H1 (cell line): ENCODE measurements around the gene PIGS. TPM values are rescaled to one million over a fixed set of nuclear protein-coding genes. Genes with fewer than 3 reads are reported as not detected.

Experiments
- CTCF ChIA-PET: fragments of 300-600 bp; sonication (Branson Sonifier 250); formaldehyde crosslinking; loops from one replicate; lab custom pipeline; 2021; ENCODE audit not compliant: partially characterized antibody; lab: Charles Lee
- POLR2A ChIA-PET: fragments of 300-600 bp; sonication (Branson Sonifier 250); formaldehyde crosslinking; loops from one replicate; lab custom pipeline; 2021; ENCODE audit warnings: inconsistent platforms; ENCODE audit not compliant: partially characterized antibody; lab: Charles Lee
- DNase-seq, 2 experiments: peaks; one replicate each; pipeline versions ENCODE4 v3.0.0 to v3.0.0-alpha.2; 2010 to 2022; ENCODE audit warnings: low spot score in 2 of 2, low read depth in 1 of 2, mixed read lengths in 1 of 2
- FAIRE-seq: peaks from 2 replicates; lab custom pipeline; 2011; peaks lifted over from hg19 to GRCh38; lab: Jason Lieb, UNC
- H2AFZ ChIP-seq: 2 replicates; pipeline ENCODE4 v1.8.1; 2012; ENCODE audit warnings: low read length, inconsistent platforms
- H2AK5ac ChIP-seq: 2 replicates; pipeline ENCODE4 v1.6.1; 2013; ENCODE audit warnings: low read depth, low read length
- H2BK120ac ChIP-seq: replicated peaks from 2 replicates; pipeline ENCODE3; 2013; ENCODE audit warnings: low read depth, low read length, inconsistent platforms
- H2BK12ac ChIP-seq: 2 replicates; pipeline ENCODE4 v1.6.1; 2013; ENCODE audit warnings: low read depth, low read length
- H2BK15ac ChIP-seq: 2 replicates; pipeline ENCODE4 v1.6.1; 2013; ENCODE audit warnings: low read length
- H2BK20ac ChIP-seq: 2 replicates; pipeline ENCODE4 v1.6.1; 2013; ENCODE audit warnings: low read length
- H2BK5ac ChIP-seq: 2 replicates; pipeline ENCODE4 v1.6.1; 2013; ENCODE audit warnings: low read depth, low read length
- H3K14ac ChIP-seq: 2 replicates; pipeline ENCODE4 v1.6.1; 2013; ENCODE audit warnings: inconsistent platforms; ENCODE audit not compliant: insufficient read length
- H3K18ac ChIP-seq: 2 replicates; pipeline ENCODE4 v1.6.1; 2013; ENCODE audit warnings: low read length; ENCODE audit errors: extremely low read depth
- H3K23ac ChIP-seq: 2 replicates; pipeline ENCODE4 v1.6.1; 2013; ENCODE audit warnings: inconsistent platforms; ENCODE audit not compliant: insufficient read length
- H3K23me2 ChIP-seq: 2 replicates; pipeline ENCODE4 v1.6.1; 2013; ENCODE audit warnings: low read depth, low read length
- H3K27ac ChIP-seq: 2 replicates; pipeline ENCODE4 v1.6.1; 2011; ENCODE audit warnings: low read depth, low read length, inconsistent platforms
- H3K27me3 ChIP-seq, 4 experiments: replicated peaks in 1 of 4; 1 replicate in 1 of 4; 2 replicates in 3 of 4; pipeline versions ENCODE4 v1.6.1 to v1.8.1; 2011 to 2013; ENCODE audit warnings: low read length in 3 of 4, mild to moderate bottlenecking in 3 of 4, inconsistent platforms in 2 of 4, mixed read lengths in 2 of 4, moderate library complexity in 1 of 4; ENCODE audit not compliant: control insufficient read depth in 3 of 4, insufficient read depth in 3 of 4; ENCODE audit errors: extremely low read depth in 1 of 4
- H3K36me3 ChIP-seq, 4 experiments: 2 replicates each; pipeline versions ENCODE4 v1.6.1 to v1.8.1; 2011 to 2013; ENCODE audit warnings: mild to moderate bottlenecking in 4 of 4, low read length in 3 of 4, moderate library complexity in 2 of 4, control low read depth in 1 of 4, inconsistent platforms in 1 of 4; ENCODE audit not compliant: insufficient read depth in 4 of 4, control insufficient read depth in 2 of 4
- H3K4ac ChIP-seq: replicated peaks from 2 replicates; pipeline ENCODE3; 2013; ENCODE audit warnings: low read length, low read depth, mixed read lengths, inconsistent platforms; ENCODE audit not compliant: insufficient read length
- H3K4me1 ChIP-seq, 4 experiments: replicated peaks in 1 of 4; 1 replicate in 1 of 4; 2 replicates in 3 of 4; pipeline versions ENCODE4 v1.6.1 to v1.8.1; 2011 to 2013; ENCODE audit warnings: low read length in 3 of 4, inconsistent platforms in 2 of 4, mixed read lengths in 1 of 4; ENCODE audit not compliant: insufficient read depth in 4 of 4, control insufficient read depth in 3 of 4
- H3K4me2 ChIP-seq, 2 experiments: 2 replicates each; pipeline versions ENCODE4 v1.6.1 to v1.8.1; 2011 to 2013; ENCODE audit warnings: low read depth in 2 of 2, low read length in 2 of 2, control low read depth in 1 of 2, inconsistent platforms in 1 of 2, mild to moderate bottlenecking in 1 of 2; ENCODE audit not compliant: insufficient read depth in 1 of 2
- H3K4me3 ChIP-seq, 4 experiments: fragments of 200-600, 300-600 bp in 1 of 4; sonication (generic), shearing (Covaris generic), sonication (Bioruptor Twin) in 1 of 4; 2 replicates each; pipeline versions ENCODE4 v1.5.1 to v1.8.1; 2011 to 2016; ENCODE audit warnings: low read length in 4 of 4, low read depth in 3 of 4, control low read depth in 2 of 4, inconsistent platforms in 2 of 4, mild to moderate bottlenecking in 2 of 4, mixed read lengths in 1 of 4, moderate library complexity in 1 of 4; ENCODE audit not compliant: insufficient read depth in 2 of 4; ENCODE audit errors: extremely low read depth in 1 of 4
- H3K56ac ChIP-seq: replicated peaks from 2 replicates; pipeline ENCODE3; 2013; ENCODE audit warnings: low read depth, mild to moderate bottlenecking, mixed read lengths, low read length, inconsistent platforms; ENCODE audit not compliant: insufficient read length
- H3K79me1 ChIP-seq: 2 replicates; pipeline ENCODE4 v1.6.1; 2013; ENCODE audit warnings: low read depth, low read length, control low read depth
- H3K79me2 ChIP-seq, 2 experiments: 2 replicates each; pipeline versions ENCODE4 v1.6.1 to v1.8.1; 2012 to 2013; ENCODE audit warnings: low read length in 2 of 2, mild to moderate bottlenecking in 2 of 2, inconsistent platforms in 1 of 2; ENCODE audit not compliant: insufficient read depth in 2 of 2, control insufficient read depth in 1 of 2
- H3K9ac ChIP-seq, 4 experiments: replicated peaks in 1 of 4; 1 replicate in 1 of 4; 2 replicates in 3 of 4; pipeline versions ENCODE4 v1.6.1 to v1.8.1; 2011 to 2013; ENCODE audit warnings: low read depth in 3 of 4, low read length in 3 of 4, control low read depth in 2 of 4, mild to moderate bottlenecking in 2 of 4, moderate library complexity in 2 of 4, inconsistent platforms in 1 of 4; ENCODE audit errors: extremely low read depth in 1 of 4
- H3K9me3 ChIP-seq, 2 experiments: 2 replicates each; pipeline versions ENCODE4 v1.6.1 to v1.8.1; 2012 to 2013; ENCODE audit warnings: mild to moderate bottlenecking in 2 of 2, moderate library complexity in 2 of 2, control low read depth in 1 of 2, inconsistent platforms in 1 of 2, low read depth in 1 of 2, low read length in 1 of 2, mixed read lengths in 1 of 2; ENCODE audit not compliant: insufficient read depth in 2 of 2
- H4K20me1 ChIP-seq, 2 experiments: replicated peaks in 1 of 2; 2 replicates each; pipeline versions ENCODE3 to v1.8.1; 2011 to 2013; ENCODE audit warnings: inconsistent platforms in 2 of 2, low read length in 2 of 2, mild to moderate bottlenecking in 1 of 2; ENCODE audit not compliant: insufficient read depth in 2 of 2, control insufficient read depth in 1 of 2
- H4K5ac ChIP-seq: 2 replicates; pipeline ENCODE4 v1.6.1; 2013; ENCODE audit warnings: low read length, low read depth, mixed read lengths, inconsistent platforms; ENCODE audit not compliant: insufficient read length
- H4K8ac ChIP-seq: 2 replicates; pipeline ENCODE4 v1.8.0; 2013; ENCODE audit warnings: mild to moderate bottlenecking, moderate library complexity, low read length, inconsistent platforms; ENCODE audit not compliant: insufficient read depth; ENCODE audit errors: extremely low read depth
- H4K91ac ChIP-seq: replicated peaks from 2 replicates; pipeline ENCODE3; 2013; ENCODE audit warnings: low read length, mixed read lengths, inconsistent platforms; ENCODE audit not compliant: insufficient read length
- BACH1 ChIP-seq: IDR thresholded peaks from 2 replicates; pipeline ENCODE4 v1.6.1; 2012; ENCODE audit warnings: low read length, improper control_type of control experiment
- CTBP2 ChIP-seq: IDR thresholded peaks from 2 replicates; pipeline ENCODE4 v1.7.0; 2011; ENCODE audit warnings: borderline replicate concordance, mild to moderate bottlenecking, moderate library complexity, mixed read lengths, low read length; ENCODE audit not compliant: insufficient read depth, insufficient read length
- CTCF ChIP-seq, 3 experiments: IDR thresholded peaks; 1 replicate in 2 of 3; 2 replicates in 1 of 3; pipeline versions ENCODE4 v1.5.1 to v1.6.1; 2011; ENCODE audit warnings: low read length in 3 of 3, mild to moderate bottlenecking in 3 of 3, inconsistent platforms in 2 of 3, low read depth in 1 of 3, moderate library complexity in 1 of 3; ENCODE audit not compliant: insufficient read depth in 1 of 3; ENCODE audit errors: control extremely low read depth in 1 of 3
- WGBS, 2 experiments: shearing (Covaris generic) in 1 of 2; methylation state at CpG; one replicate each; pipeline versions ENCODE4 v1.1.6 to v1.1.7; 2013 to 2015; ENCODE audit warnings: low lambda C conversion rate in 2 of 2, mixed read lengths in 2 of 2, inconsistent platforms in 1 of 2, low coverage in 1 of 2, missing lambda C conversion rate in 1 of 2; ENCODE audit not compliant: insufficient replicate concordance in 2 of 2, insufficient coverage in 1 of 2, insufficient read length in 1 of 2; ENCODE audit errors: extremely low coverage in 1 of 2, missing lambda C conversion rate in 1 of 2; 5-methylcytosine and 5-hydroxymethylcytosine counted together
- polyA plus RNA-seq, 7 experiments: library from polyadenylated mRNA; depleted of rRNA in 3 of 7; stranded (reverse) in 5 of 7; unstranded in 2 of 7; fragments of >200 nt in 5 of 7; fragments of 200-250 nt in 2 of 7; gene quantifications; 1 replicate in 5 of 7; 2 replicates in 1 of 7; 4 replicates in 1 of 7; pipeline versions ENCODE4 v1.2.1 to v1.2.3, GENCODE V29; 2011 to 2013; ENCODE audit warnings: missing spikeins in 2 of 7, mixed read lengths in 2 of 7
- total RNA-seq: library from RNA; stranded (reverse); fragmentation: NEBNext Ultra II Directional; extraction: Animal tissue kit (Norgen Biotek cat#: 25700); gene quantifications from 2 replicates; pipeline ENCODE4 v1.2.1, GENCODE V29; 2021

The PIGS gene
- total and polyA plus RNA-seq, 2 of the 8 experiments (the other 6 are each of a cell fraction or from before 2014, with no cell fraction given), result 44.3 to 50.6 TPM

DNA sequence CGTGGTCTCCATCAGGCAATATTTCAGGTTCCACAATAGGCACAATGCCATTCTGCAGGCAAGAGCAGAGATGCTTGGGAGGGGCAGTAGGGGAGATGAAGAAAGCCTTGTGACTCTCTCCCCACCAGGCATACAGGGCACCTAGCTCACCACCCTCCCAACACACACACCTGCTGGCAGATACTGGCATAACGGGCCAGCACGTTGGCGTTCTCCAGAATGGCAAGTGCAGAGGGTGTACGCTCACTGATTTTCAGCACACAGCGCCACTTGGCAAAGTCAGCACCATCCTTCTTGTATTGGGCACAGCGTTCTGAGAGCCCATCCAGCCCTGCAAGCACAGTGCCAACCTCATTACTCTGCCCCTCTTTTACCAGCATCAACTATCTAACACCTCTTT lies 3.2 kb upstream of the PIGS start:
- Histone ChIP-seq H3K56ac (no peak overlapping the region), H3K27ac (no peak overlapping the region), H3K27me3 (peaks cover 0 to 8% (median 4%) of the 10 kb centered on the region in 4 experiments; a peak in 4 of 7 replicates), H3K23me2 (peaks cover 6% of the 10 kb centered on the region), H3K36me3 (peaks cover 12 to 22% (median 20%) of the 10 kb centered on the region in 4 experiments), H2AK5ac (no peak overlapping the region), H4K8ac (no peak overlapping the region), H2BK5ac (no peak overlapping the region), H2BK12ac (peak overlapping the region; percentile 12; the same call in 1 of the 2 replicates), H3K4me2 (no peak overlapping the region), H2BK20ac (no peak overlapping the region), H3K18ac (no peak overlapping the region), H3K9me3 (no peaks in the 10 kb centered on the region), H3K79me2 (peaks cover 0 to 10% of the 10 kb centered on the region in 2 experiments; a peak in 2 of 4 replicates), H4K91ac (no peak overlapping the region), H3K23ac (no peak overlapping the region), H4K20me1 (peaks cover 3 to 4% of the 10 kb centered on the region in 2 experiments), H2AFZ (no peak overlapping the region), H3K14ac (no peak overlapping the region), H2BK120ac (no peak overlapping the region), H2BK15ac (no peak overlapping the region), H3K4me1 (peaks cover 2 to 9% (median 6%) of the 10 kb centered on the region in 4 experiments; a peak in 6 of 7 replicates), H3K4me3 (no peak overlapping the region), H3K4ac (no peak overlapping the region), H3K9ac (no peak overlapping the region), H3K79me1 (no peaks in the 10 kb centered on the region), H4K5ac (no peak overlapping the region)
- WGBS, 2 experiments, result 95% methylated on average over 7 of the region's 7 CpGs; no CpG with 5 or more reads in 1 of the 2 experiments
- FAIRE-seq, result no peak
- CTCF ChIA-PET, result interaction anchor here (1.1 to 3.5 kb wide), 5 partner anchors 20 to 217 kb away, joined by 3 to 18 read pairs (median 4); partner anchors contain the start of gene POLDIP2
- POLR2A ChIA-PET, result interaction anchor here (0.9 to 4.2 kb wide), 4 partner anchors 24 to 88 kb away, joined by 3 to 24 read pairs (median 8); partner anchors contain the start of genes BLTP2 and SPAG5
- no peak for DNase-seq
- TF ChIP-seq BACH1 (no peak), CTCF (IDR thresholded peaks at IDR 0.05; ENCODE audit: control extremely low read depth in 1 of 3, insufficient read depth in 1 of 3, low read depth in 1 of 3, low read length in 3 of 3) (peak in 2 of 3 experiments; percentile 22 to 23; a peak in 2 of 4 replicates), CTBP2 (no peak)
